ENCODE data around the gene THOC2.
"Not testable (repeated sequence)": the region's sequence is repeated elsewhere in the genome, so short reads cannot be mapped to it uniquely, and the experiment has no call there.

The THOC2 gene

GRCh38 chrX:123720486-123720885 is 12.4 kb downstream of the THOC2 start:
- no peak for DNase-seq (ENCODE audit: low read depth, low spot score)
- TF ChIP-seq SUZ12 (IDR thresholded peaks at IDR 0.05; ENCODE audit: extremely low read depth, insufficient read depth, insufficient read length) (no peak), YY1 (IDR thresholded peaks at IDR 0.05; ENCODE audit: insufficient read depth, insufficient read length) (no peak), ZNF274 (IDR thresholded peaks at IDR 0.05; ENCODE audit: low read depth, low read length) (no peak)

GRCh38 chrX:123713841-123714240 is 19.0 kb downstream of the THOC2 start:
- Histone ChIP-seq H3K9ac (ENCODE audit: insufficient read length, low read depth) (no peak overlapping the region), H3K4me1 (ENCODE audit: insufficient read depth, insufficient read length) (no peaks in the 10 kb centered on the region), H3K36me3 (ENCODE audit: insufficient read depth, insufficient read length, low read length) (no peaks in the 10 kb centered on the region), H3K27me3 (ENCODE audit: insufficient read depth, insufficient read length) (no peaks in the 10 kb centered on the region), H3K9me3 (ENCODE audit: insufficient read depth, low read length) (no peaks in the 10 kb centered on the region), H3K4me3 (ENCODE audit: insufficient read length, low read depth) (no peak overlapping the region)
- no peak for TF ChIP-seq SUZ12 (IDR thresholded peaks at IDR 0.05; ENCODE audit: extremely low read depth, insufficient read depth, insufficient read length)
- no peak for TF ChIP-seq YY1 (IDR thresholded peaks at IDR 0.05; ENCODE audit: insufficient read depth, insufficient read length)
- TF ChIP-seq ZNF274 (IDR thresholded peaks at IDR 0.05; ENCODE audit: low read depth, low read length), result no peak
- no peak for DNase-seq (ENCODE audit: low read depth, low spot score)

More at GRCh38 chrX:123720486-123720885, 12.4 kb downstream of the THOC2 start:
- Histone ChIP-seq H3K4me3 (ENCODE audit: insufficient read length, low read depth) (no peak overlapping the region), H3K4me1 (ENCODE audit: insufficient read depth, insufficient read length) (no peaks in the 10 kb centered on the region), H3K9ac (ENCODE audit: insufficient read length, low read depth) (no peak overlapping the region), H3K9me3 (ENCODE audit: insufficient read depth, low read length) (no peaks in the 10 kb centered on the region), H3K27me3 (ENCODE audit: insufficient read depth, insufficient read length) (no peaks in the 10 kb centered on the region), H3K36me3 (ENCODE audit: insufficient read depth, insufficient read length, low read length) (no peaks in the 10 kb centered on the region)

- Histone ChIP-seq H3K27me3 (ENCODE audit: insufficient read depth, insufficient read length) (no peaks in the 10 kb centered on the region), H3K36me3 (ENCODE audit: insufficient read depth, insufficient read length, low read length) (no peaks in the 10 kb centered on the region), H3K9me3 (ENCODE audit: insufficient read depth, low read length) (no peaks in the 10 kb centered on the region), H3K4me3 (ENCODE audit: insufficient read length, low read depth) (no peak overlapping the region), H3K9ac (ENCODE audit: insufficient read length, low read depth) (no peak overlapping the region), H3K4me1 (ENCODE audit: insufficient read depth, insufficient read length) (no peaks in the 10 kb centered on the region)
- TF ChIP-seq ZNF274 (IDR thresholded peaks at IDR 0.05; ENCODE audit: low read depth, low read length) (no peak), SUZ12 (IDR thresholded peaks at IDR 0.05; ENCODE audit: extremely low read depth, insufficient read depth, insufficient read length) (no peak), YY1 (IDR thresholded peaks at IDR 0.05; ENCODE audit: insufficient read depth, insufficient read length) (no peak)
- no peak for DNase-seq (ENCODE audit: low read depth, low spot score)
Measured at GRCh38 chrX:123713434-123713833, 19.4 kb downstream of the THOC2 start.

DNA sequence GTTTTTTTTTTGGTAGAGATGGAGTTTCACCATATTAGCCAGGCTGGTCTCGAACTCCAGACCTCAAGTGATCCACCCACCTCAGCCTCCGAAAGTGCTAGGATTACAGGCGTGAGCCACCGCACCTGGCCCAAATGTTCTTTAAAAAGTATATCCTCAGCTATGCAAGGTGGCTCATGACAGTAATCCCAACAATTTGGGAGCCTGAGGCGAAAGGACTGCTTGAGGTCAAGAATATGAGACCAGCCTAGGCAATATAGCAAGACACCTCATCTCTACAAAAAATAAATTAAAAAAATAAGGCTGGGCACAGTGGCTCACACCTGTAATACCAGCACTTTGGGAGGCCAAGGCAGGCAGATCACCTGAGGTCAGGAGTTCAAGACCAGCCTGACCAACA is 21.7 kb downstream of the THOC2 start:
- not testable (repeated sequence) for H3K4me3 ChIP-seq (ENCODE audit: insufficient read length, low read depth); DNase-seq (ENCODE audit: low read depth, low spot score); H3K9me3 ChIP-seq (ENCODE audit: insufficient read depth, low read length); H3K27me3 ChIP-seq (ENCODE audit: insufficient read depth, insufficient read length); H3K4me1 ChIP-seq (ENCODE audit: insufficient read depth, insufficient read length); H3K36me3 ChIP-seq (ENCODE audit: insufficient read depth, insufficient read length, low read length); H3K9ac ChIP-seq (ENCODE audit: insufficient read length, low read depth)

DNA sequence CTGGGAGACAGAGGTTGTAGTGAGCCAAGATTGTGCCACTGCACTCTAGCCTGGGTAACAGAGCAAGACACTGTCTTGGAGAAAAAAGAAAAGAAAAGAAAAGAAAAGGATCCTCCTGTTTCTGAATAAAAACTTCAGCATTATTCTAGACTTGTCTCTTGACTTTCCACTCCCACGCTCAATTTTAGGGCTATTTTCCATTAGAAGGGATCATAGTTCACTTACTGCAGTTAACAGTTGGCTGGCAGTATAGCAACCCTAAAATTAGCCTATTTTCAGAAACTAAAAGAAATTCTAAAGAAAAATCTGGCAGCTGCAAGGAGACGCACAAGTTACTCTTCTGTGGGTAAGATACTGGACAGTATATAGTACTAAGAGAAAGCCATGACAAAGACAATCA is 28.1 kb downstream of the THOC2 start:
- H3K27me3 ChIP-seq (ENCODE audit: insufficient read depth, insufficient read length), result no peaks in the 10 kb centered on the region
- no peaks in the 10 kb centered on the region for H3K36me3 ChIP-seq (ENCODE audit: insufficient read depth, insufficient read length, low read length)
- DNase-seq (ENCODE audit: low read depth, low spot score), result no peak
- no peaks in the 10 kb centered on the region for H3K4me1 ChIP-seq (ENCODE audit: insufficient read depth, insufficient read length)
- TF ChIP-seq ZNF274 (IDR thresholded peaks at IDR 0.05; ENCODE audit: low read depth, low read length) (no peak), YY1 (IDR thresholded peaks at IDR 0.05; ENCODE audit: insufficient read depth, insufficient read length) (no peak), SUZ12 (IDR thresholded peaks at IDR 0.05; ENCODE audit: extremely low read depth, insufficient read depth, insufficient read length) (no peak)
- no peak overlapping the region for H3K4me3 ChIP-seq (ENCODE audit: insufficient read length, low read depth)
- no peaks in the 10 kb centered on the region for H3K9me3 ChIP-seq (ENCODE audit: insufficient read depth, low read length)
- no peak overlapping the region for H3K9ac ChIP-seq (ENCODE audit: insufficient read length, low read depth)

DNA sequence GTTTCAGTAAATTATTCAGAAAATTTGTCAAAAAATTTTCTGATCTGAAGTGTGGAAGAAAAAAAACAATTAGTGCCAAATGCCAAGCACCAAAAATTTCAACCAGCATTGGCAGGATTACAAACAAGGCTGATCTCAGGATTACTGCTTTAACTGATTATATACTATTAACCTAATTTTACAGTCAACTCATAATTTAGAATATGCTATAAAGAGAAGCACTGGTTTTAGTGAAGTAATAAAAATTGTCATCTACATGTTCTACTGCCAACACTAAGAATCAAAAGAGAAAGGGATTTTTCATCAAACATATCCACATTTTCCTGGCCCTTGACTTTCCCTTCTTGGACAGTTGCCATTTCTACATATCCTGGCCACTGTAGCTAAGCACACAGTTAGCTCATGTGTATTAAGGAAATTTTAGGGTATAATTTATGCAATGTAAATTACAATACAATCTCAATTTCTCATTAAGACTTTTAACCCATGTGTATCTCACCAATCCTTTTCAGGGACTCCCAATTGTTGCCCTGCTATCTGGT is 33.8 kb downstream of the THOC2 start:
- Histone ChIP-seq H3K4me3 (ENCODE audit: insufficient read length, low read depth) (no peak overlapping the region), H3K9ac (ENCODE audit: insufficient read length, low read depth) (no peak overlapping the region), H3K4me1 (ENCODE audit: insufficient read depth, insufficient read length) (no peaks in the 10 kb centered on the region), H3K9me3 (ENCODE audit: insufficient read depth, low read length) (no peaks in the 10 kb centered on the region), H3K36me3 (ENCODE audit: insufficient read depth, insufficient read length, low read length) (no peaks in the 10 kb centered on the region), H3K27me3 (ENCODE audit: insufficient read depth, insufficient read length) (no peaks in the 10 kb centered on the region)
- DNase-seq (ENCODE audit: low read depth, low spot score), result no peak
- no peak for TF ChIP-seq SUZ12 (IDR thresholded peaks at IDR 0.05; ENCODE audit: extremely low read depth, insufficient read depth, insufficient read length)
- TF ChIP-seq YY1 (IDR thresholded peaks at IDR 0.05; ENCODE audit: insufficient read depth, insufficient read length), result no peak
- no peak for TF ChIP-seq ZNF274 (IDR thresholded peaks at IDR 0.05; ENCODE audit: low read depth, low read length)

DNA sequence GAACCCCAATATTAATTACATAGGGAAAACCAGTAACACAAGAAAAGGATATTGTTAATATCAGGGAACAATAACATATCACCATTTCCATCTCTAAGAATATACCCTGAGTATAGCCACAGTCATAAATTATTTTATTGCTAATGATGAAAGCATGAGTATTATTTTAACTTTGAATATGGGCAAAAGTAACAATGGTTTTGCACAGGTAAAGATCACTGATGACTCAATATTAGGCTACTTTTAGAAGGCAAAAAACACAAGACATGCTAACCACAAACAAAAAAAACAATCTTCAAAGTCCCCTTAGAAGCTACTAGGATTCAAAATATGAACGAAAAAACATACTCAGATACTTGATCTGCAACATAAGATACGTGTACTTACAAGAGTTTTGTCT is 36.5 kb downstream of the THOC2 start:
- Histone ChIP-seq H3K27me3 (ENCODE audit: insufficient read depth, insufficient read length) (no peaks in the 10 kb centered on the region), H3K4me1 (ENCODE audit: insufficient read depth, insufficient read length) (no peaks in the 10 kb centered on the region), H3K4me3 (ENCODE audit: insufficient read length, low read depth) (no peak overlapping the region), H3K9me3 (ENCODE audit: insufficient read depth, low read length) (no peaks in the 10 kb centered on the region), H3K36me3 (ENCODE audit: insufficient read depth, insufficient read length, low read length) (peaks cover 2% of the 10 kb centered on the region), H3K9ac (ENCODE audit: insufficient read length, low read depth) (no peak overlapping the region)
- DNase-seq (ENCODE audit: low read depth, low spot score), result no peak
- TF ChIP-seq SUZ12 (IDR thresholded peaks at IDR 0.05; ENCODE audit: extremely low read depth, insufficient read depth, insufficient read length) (no peak), ZNF274 (IDR thresholded peaks at IDR 0.05; ENCODE audit: low read depth, low read length) (no peak), YY1 (IDR thresholded peaks at IDR 0.05; ENCODE audit: insufficient read depth, insufficient read length) (no peak)

DNA sequence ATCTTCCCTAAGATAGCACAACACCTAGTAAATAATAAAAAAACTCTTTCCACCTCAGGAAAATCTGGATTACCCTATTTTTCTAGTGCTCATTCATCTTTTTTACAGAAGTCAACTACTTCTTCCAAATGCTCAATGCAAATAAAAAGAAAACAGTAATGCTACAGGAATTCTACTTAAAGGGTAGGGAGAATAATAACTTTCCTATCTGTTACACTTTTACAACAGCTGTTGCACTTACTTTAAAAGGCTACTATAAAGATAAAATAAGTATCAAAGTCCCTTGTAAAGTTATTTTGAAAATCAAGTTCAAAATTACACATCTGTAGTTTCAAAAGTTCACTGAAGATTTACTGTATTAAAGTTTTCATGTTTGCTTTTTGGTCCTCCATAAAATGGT is 37.6 kb downstream of the THOC2 start:
- TF ChIP-seq YY1 (IDR thresholded peaks at IDR 0.05; ENCODE audit: insufficient read depth, insufficient read length), result no peak
- TF ChIP-seq ZNF274 (IDR thresholded peaks at IDR 0.05; ENCODE audit: low read depth, low read length), result no peak
- no peak for TF ChIP-seq SUZ12 (IDR thresholded peaks at IDR 0.05; ENCODE audit: extremely low read depth, insufficient read depth, insufficient read length)
- peaks cover 2% of the 10 kb centered on the region for H3K36me3 ChIP-seq (ENCODE audit: insufficient read depth, insufficient read length, low read length)
- no peak overlapping the region for H3K9ac ChIP-seq (ENCODE audit: insufficient read length, low read depth)
- no peaks in the 10 kb centered on the region for H3K27me3 ChIP-seq (ENCODE audit: insufficient read depth, insufficient read length)
- no peak overlapping the region for H3K4me3 ChIP-seq (ENCODE audit: insufficient read length, low read depth)
- no peaks in the 10 kb centered on the region for H3K9me3 ChIP-seq (ENCODE audit: insufficient read depth, low read length)
- DNase-seq (ENCODE audit: low read depth, low spot score), result no peak
- H3K4me1 ChIP-seq (ENCODE audit: insufficient read depth, insufficient read length), result no peaks in the 10 kb centered on the region
